ENCODE measurements around the gene RNF38. TPM values are rescaled to one million over a fixed set of nuclear protein-coding genes. Genes with fewer than 3 reads are reported as not detected.

RNF38 gene
- polyA plus RNA-seq, 1 of the 3 experiments (the other 2 are of a cell fraction), result 9.5 TPM

- no peak overlapping the region for H2AFZ ChIP-seq (ENCODE audit: low read depth)
- no peak overlapping the region for H3K27ac ChIP-seq (ENCODE audit: low read depth in 2 of 2, low read length in 1 of 2)
- peaks cover 0 to 3% of the 10 kb centered on the region in 2 experiments; a peak in 1 of 4 replicates for H3K4me1 ChIP-seq (ENCODE audit: control insufficient read depth in 1 of 2, insufficient read depth in 2 of 2, low read depth in 1 of 2, low read length in 1 of 2)
- no peak for DNase-seq
- H3K9me2 ChIP-seq, result no peaks in the 10 kb centered on the region
- no peaks in the 10 kb centered on the region for H3K36me3 ChIP-seq (replicated peaks in 1 of 2; ENCODE audit: control insufficient read depth in 1 of 2, insufficient read depth in 2 of 2, low read length in 1 of 2)
- no peaks in the 10 kb centered on the region for H3K9me3 ChIP-seq
- no peak overlapping the region for H3K4me2 ChIP-seq
- H3K4me3 ChIP-seq (ENCODE audit: low read depth in 2 of 2, low read length in 1 of 2), result no peak overlapping the region
- H3K79me2 ChIP-seq (ENCODE audit: insufficient read depth), result no peaks in the 10 kb centered on the region
- POLR2A ChIA-PET, result no interaction called here
- no peaks in the 10 kb centered on the region for H3K27me3 ChIP-seq (ENCODE audit: insufficient read depth)
- no peak for TF ChIP-seq MAX (IDR thresholded peaks at IDR 0.05; ENCODE audit: low read depth)
- no peak for TF ChIP-seq SIN3A (IDR thresholded peaks at IDR 0.05; ENCODE audit: borderline replicate concordance, low read depth, low read length)
- TF ChIP-seq RFX5 (IDR thresholded peaks at IDR 0.05; ENCODE audit: low read length), result no peak
- TF ChIP-seq USF1 (IDR thresholded peaks at IDR 0.05; ENCODE audit: borderline replicate concordance, low read depth), result no peak
- no peak for TF ChIP-seq CHD2 (IDR thresholded peaks at IDR 0.05; ENCODE audit: low read length, partially characterized antibody)
- no peak for TF ChIP-seq USF2 (IDR thresholded peaks at IDR 0.05; ENCODE audit: borderline replicate concordance, low read depth, low read length)
- TF ChIP-seq SMC3 (IDR thresholded peaks at IDR 0.05; ENCODE audit: low read depth, low read length), result no peak
- TF ChIP-seq POLR2AphosphoS5 (IDR thresholded peaks at IDR 0.05; ENCODE audit: low read depth, low read length), result no peak
- WGBS (ENCODE audit: low lambda C conversion rate), result 98% methylated on average over 4 of the region's 5 CpGs
- CTCF ChIA-PET, result interaction anchor here (8.3 kb wide), 1 partner anchor 9 kb away, joined by 68 read pairs; no protein-coding TSS in a partner anchor
- no peaks in the 10 kb centered on the region for H3F3A ChIP-seq (replicated peaks; ENCODE audit: insufficient read depth)
- no peak overlapping the region for H3K9ac ChIP-seq
- H4K20me1 ChIP-seq (ENCODE audit: insufficient read depth), result no peaks in the 10 kb centered on the region
Observed at GRCh38 chr9:36320466-36320865, 79.6 kb downstream of the RNF38 start.

- Histone ChIP-seq H3K27me3 (ENCODE audit: insufficient read depth) (no peaks in the 10 kb centered on the region), H3K9me2 (no peaks in the 10 kb centered on the region), H3K9me3 (no peaks in the 10 kb centered on the region), H3K36me3 (replicated peaks in 1 of 2; ENCODE audit: control insufficient read depth in 1 of 2, insufficient read depth in 2 of 2, low read length in 1 of 2) (no peaks in the 10 kb centered on the region), H3K4me3 (ENCODE audit: low read depth in 2 of 2, low read length in 1 of 2) (no peak overlapping the region), H4K20me1 (ENCODE audit: insufficient read depth) (no peaks in the 10 kb centered on the region), H2AFZ (ENCODE audit: low read depth) (no peak overlapping the region), H3K4me1 (ENCODE audit: control insufficient read depth in 1 of 2, insufficient read depth in 2 of 2, low read depth in 1 of 2, low read length in 1 of 2) (peaks cover 0 to 3% of the 10 kb centered on the region in 2 experiments; a peak in 1 of 4 replicates), H3K4me2 (no peak overlapping the region), H3K9ac (no peak overlapping the region), H3K27ac (ENCODE audit: low read depth in 2 of 2, low read length in 1 of 2) (no peak overlapping the region), H3F3A (replicated peaks; ENCODE audit: insufficient read depth) (no peaks in the 10 kb centered on the region), H3K79me2 (ENCODE audit: insufficient read depth) (no peaks in the 10 kb centered on the region)
- WGBS (ENCODE audit: low lambda C conversion rate), result 75% methylated on average over 6 of the region's 6 CpGs
- CTCF ChIA-PET, result interaction anchor here (8.3 kb wide), 1 partner anchor 9 kb away, joined by 68 read pairs; no protein-coding TSS in a partner anchor
- POLR2A ChIA-PET, result no interaction called here
- DNase-seq, result no peak
- no peak for TF ChIP-seq SIN3A (IDR thresholded peaks at IDR 0.05; ENCODE audit: borderline replicate concordance, low read depth, low read length)
- TF ChIP-seq MXI1 (IDR thresholded peaks at IDR 0.05; ENCODE audit: low read depth, low read length), result no peak
- TF ChIP-seq NRF1 (IDR thresholded peaks at IDR 0.05; ENCODE audit: low read depth, low read length), result no peak
- no peak for TF ChIP-seq TAF1 (IDR thresholded peaks at IDR 0.05; ENCODE audit: borderline replicate concordance, low read depth, low read length)
- no peak for TF ChIP-seq SMC3 (IDR thresholded peaks at IDR 0.05; ENCODE audit: low read depth, low read length)
- TF ChIP-seq NFIC (IDR thresholded peaks at IDR 0.05; ENCODE audit: borderline replicate concordance), result no peak
- TF ChIP-seq GABPA (IDR thresholded peaks at IDR 0.05; ENCODE audit: low read depth), result no peak
- no peak for TF ChIP-seq RXRA (IDR thresholded peaks at IDR 0.05; ENCODE audit: borderline replicate concordance, low read depth)
- no peak for TF ChIP-seq JUND (IDR thresholded peaks at IDR 0.05)
- no peak for TF ChIP-seq RCOR1 (IDR thresholded peaks at IDR 0.05; ENCODE audit: low read length)
- no peak for TF ChIP-seq REST (IDR thresholded peaks at IDR 0.05; ENCODE audit: low read depth, low read length)
- no peak for TF ChIP-seq EZH2phosphoT487 (IDR thresholded peaks at IDR 0.05; ENCODE audit: borderline replicate concordance, low read depth)
- TF ChIP-seq EP300 (IDR thresholded peaks at IDR 0.05; ENCODE audit: borderline replicate concordance in 1 of 2, low read depth in 1 of 2, low read length in 1 of 2), result no peak
- no peak for TF ChIP-seq MEF2A (IDR thresholded peaks at IDR 0.05; ENCODE audit: borderline replicate concordance, low read depth)
- TF ChIP-seq PBX3 (IDR thresholded peaks at IDR 0.05), result no peak
- no peak for TF ChIP-seq RFX5 (IDR thresholded peaks at IDR 0.05; ENCODE audit: low read length)
Observed at GRCh38 chr9:36319806-36320205, 80.3 kb downstream of the RNF38 start.
